Sigmoid colon (tissue), 4 donors: ENCODE data around the gene UST.

Source experiments
- EP300 ChIP-seq, 4 donors: sonication (generic); formaldehyde crosslinking; IDR thresholded peaks; one replicate each; pipeline ENCODE4 v1.6.1; 2017; ENCODE audit warnings: antibody characterized with exemption in 4 of 4
- POLR2A ChIP-seq, 2 donors: fragments of 450-650 bp; IDR thresholded peaks; one replicate each; pipeline ENCODE4 v1.6.1; 2016; ENCODE audit warnings: antibody characterized with exemption in 2 of 2, mild to moderate bottlenecking in 2 of 2, moderate library complexity in 2 of 2
- TF ChIP-seq, protein P1 (sequence below), 4 experiments: fragments of 450-650 bp in 3 of 4; fragments of 200-600 bp in 1 of 4; IDR thresholded peaks; one replicate each; pipeline ENCODE4 v1.5.1; 2016 to 2019; ENCODE audit warnings: antibody characterized with exemption in 4 of 4, mild to moderate bottlenecking in 3 of 4, moderate library complexity in 2 of 4

- TF ChIP-seq POLR2A (IDR thresholded peaks at IDR 0.05), result no peak
- TF ChIP-seq, protein P1, sequence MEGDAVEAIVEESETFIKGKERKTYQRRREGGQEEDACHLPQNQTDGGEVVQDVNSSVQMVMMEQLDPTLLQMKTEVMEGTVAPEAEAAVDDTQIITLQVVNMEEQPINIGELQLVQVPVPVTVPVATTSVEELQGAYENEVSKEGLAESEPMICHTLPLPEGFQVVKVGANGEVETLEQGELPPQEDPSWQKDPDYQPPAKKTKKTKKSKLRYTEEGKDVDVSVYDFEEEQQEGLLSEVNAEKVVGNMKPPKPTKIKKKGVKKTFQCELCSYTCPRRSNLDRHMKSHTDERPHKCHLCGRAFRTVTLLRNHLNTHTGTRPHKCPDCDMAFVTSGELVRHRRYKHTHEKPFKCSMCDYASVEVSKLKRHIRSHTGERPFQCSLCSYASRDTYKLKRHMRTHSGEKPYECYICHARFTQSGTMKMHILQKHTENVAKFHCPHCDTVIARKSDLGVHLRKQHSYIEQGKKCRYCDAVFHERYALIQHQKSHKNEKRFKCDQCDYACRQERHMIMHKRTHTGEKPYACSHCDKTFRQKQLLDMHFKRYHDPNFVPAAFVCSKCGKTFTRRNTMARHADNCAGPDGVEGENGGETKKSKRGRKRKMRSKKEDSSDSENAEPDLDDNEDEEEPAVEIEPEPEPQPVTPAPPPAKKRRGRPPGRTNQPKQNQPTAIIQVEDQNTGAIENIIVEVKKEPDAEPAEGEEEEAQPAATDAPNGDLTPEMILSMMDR (IDR thresholded peaks at IDR 0.05), result no peak
- no peak for TF ChIP-seq EP300 (IDR thresholded peaks at IDR 0.05)
These were observed 160.7 kb downstream of the UST start for GRCh38 chr6:148907573-148907972.
